ENCODE results near the gene NR2F2.

Gene NR2F2

GRCh38 chr15:96330450-96331143 lies at the start of gene NR2F2:
NR2F2 (plus strand) TSS chr15:96330700; CDS start chr15:96332106, 1,406 bp downstream.
- peak; percentile 20 to 45 (median 23) for DNase-seq (ENCODE audit: low read depth in 2 of 3, low spot score in 1 of 3)

- no peak for DNase-seq (ENCODE audit: low read depth in 2 of 3, low spot score in 1 of 3)
These were observed 45.2 kb upstream of the NR2F2 start for GRCh38 chr15:96285305-96285704.

GRCh38 chr15:96285729-96286254 lies 44.7 kb upstream of the NR2F2 start:
- DNase-seq (ENCODE audit: low read depth in 2 of 3, low spot score in 1 of 3), result no peak

GRCh38 chr15:96290679-96291078 lies 39.8 kb upstream of the NR2F2 start:
- no peak for DNase-seq (ENCODE audit: low read depth in 2 of 3, low spot score in 1 of 3)

GRCh38 chr15:96292635-96293034 lies 37.9 kb upstream of the NR2F2 start:
- no peak for DNase-seq (ENCODE audit: low read depth in 2 of 3, low spot score in 1 of 3)

GRCh38 chr15:96293441-96293840 lies 37.1 kb upstream of the NR2F2 start:
- DNase-seq (ENCODE audit: low read depth in 2 of 3, low spot score in 1 of 3), result no peak

- no peak for DNase-seq (ENCODE audit: low read depth in 2 of 3, low spot score in 1 of 3)
These were observed 35.7 kb upstream of the NR2F2 start for GRCh38 chr15:96294766-96295165.

GRCh38 chr15:96296264-96296663 lies 34.2 kb upstream of the NR2F2 start:
- no peak for DNase-seq (ENCODE audit: low read depth in 2 of 3, low spot score in 1 of 3)

GRCh38 chr15:96297783-96298182 lies 32.7 kb upstream of the NR2F2 start:
- no peak for DNase-seq (ENCODE audit: low read depth in 2 of 3, low spot score in 1 of 3)

- no peak for DNase-seq (ENCODE audit: low read depth in 2 of 3, low spot score in 1 of 3)
These were observed 32.3 kb upstream of the NR2F2 start for GRCh38 chr15:96298217-96298616.

- DNase-seq (ENCODE audit: low read depth in 2 of 3, low spot score in 1 of 3), result no peak
These were observed 29.7 kb upstream of the NR2F2 start for GRCh38 chr15:96300836-96301235.

GRCh38 chr15:96303503-96304056 lies 26.9 kb upstream of the NR2F2 start:
- DNase-seq (ENCODE audit: low read depth in 2 of 3, low spot score in 1 of 3), result no peak

GRCh38 chr15:96304839-96305238 lies 25.7 kb upstream of the NR2F2 start:
- DNase-seq (ENCODE audit: low read depth in 2 of 3, low spot score in 1 of 3), result no peak

- DNase-seq (ENCODE audit: low read depth in 2 of 3, low spot score in 1 of 3), result no peak
These were observed 24.2 kb upstream of the NR2F2 start for GRCh38 chr15:96306321-96306720.

GRCh38 chr15:96307856-96308394 lies 22.6 kb upstream of the NR2F2 start:
- DNase-seq (ENCODE audit: low read depth in 2 of 3, low spot score in 1 of 3), result no peak

- DNase-seq (ENCODE audit: low read depth in 2 of 3, low spot score in 1 of 3), result no peak
These were observed 21.3 kb upstream of the NR2F2 start for GRCh38 chr15:96309143-96309660.

GRCh38 chr15:96311256-96311955 lies 19.1 kb upstream of the NR2F2 start:
- no peak for DNase-seq (ENCODE audit: low read depth in 2 of 3, low spot score in 1 of 3)

GRCh38 chr15:96311956-96312294 lies 18.6 kb upstream of the NR2F2 start:
- DNase-seq (ENCODE audit: low read depth in 2 of 3, low spot score in 1 of 3), result no peak

GRCh38 chr15:96312641-96313335 lies 17.7 kb upstream of the NR2F2 start:
- DNase-seq (ENCODE audit: low read depth in 2 of 3, low spot score in 1 of 3), result no peak

GRCh38 chr15:96314518-96314917 lies 16.0 kb upstream of the NR2F2 start:
- no peak for DNase-seq (ENCODE audit: low read depth in 2 of 3, low spot score in 1 of 3)

GRCh38 chr15:96314963-96315362 lies 15.5 kb upstream of the NR2F2 start:
- DNase-seq (ENCODE audit: low read depth in 2 of 3, low spot score in 1 of 3), result no peak

All from stimulated activated CD4-positive, alpha-beta T cell treated with anti-CD3 and anti-CD28 coated beads, Interleukin-12 subunit alpha, Interleukin-12 subunit beta, amount 100 ng/mL, for 48 hours (primary cell).